Upper lobe of right lung (tissue), 1 donor: ENCODE measurements around the gene SRPX2. TPM values are rescaled to one million over a fixed set of nuclear protein-coding genes. Genes with fewer than 3 reads are reported as not detected.

Experiments
- ATAC-seq: fragments of 200-7000 bp; cut with Tn5 transposase; one replicate; pipeline ENCODE4 v1.9.1; 2020; ENCODE audit warnings: mild to moderate bottlenecking, moderate library complexity
- DNase-seq: peaks from one replicate; pipeline ENCODE4 v3.0.0-alpha.2; 2020
- H3K27ac ChIP-seq: fragments of 200-600 bp; one replicate; pipeline ENCODE4 v1.8.0; 2022
- H3K27me3 ChIP-seq: fragments of 200-600 bp; one replicate; pipeline ENCODE4 v1.8.0; 2022; ENCODE audit warnings: mild to moderate bottlenecking
- H3K36me3 ChIP-seq: fragments of 200-600 bp; one replicate; pipeline ENCODE4 v1.8.0; 2022
- H3K4me1 ChIP-seq: fragments of 200-600 bp; one replicate; pipeline ENCODE4 v1.8.0; 2022
- H3K4me3 ChIP-seq: fragments of 200-600 bp; one replicate; pipeline ENCODE4 v1.8.0; 2022; ENCODE audit warnings: mild to moderate bottlenecking
- H3K9me3 ChIP-seq: fragments of 200-600 bp; one replicate; pipeline ENCODE4 v1.8.0; 2022
- CTCF ChIP-seq: fragments of 200-600 bp; IDR thresholded peaks from one replicate; pipeline ENCODE4 v1.8.0; 2022; ENCODE audit warnings: antibody characterized with exemption
- intact Hi-C: fragments of 100-400 bp; cut with DNase I; formaldehyde crosslinking; loops from one replicate; pipeline ENCODE4 v1.11.0; 2022
- total RNA-seq: library from RNA; stranded (reverse); fragmentation: NEBNext Ultra II Directional; extraction: Animal tissue kit (Norgen Biotek cat#: 25700); gene quantifications from one replicate; pipeline ENCODE4 v1.2.1, GENCODE V29; 2021
- donor health status: DM: no; HTN: yes; CAD: no; lungs with severe emphysema.

SRPX2 gene
- total RNA-seq, 1 donor from 2014 or later, result 39.1 TPM

- H3K4me1 ChIP-seq, result peaks cover 8% of the 10 kb centered on the region
- H3K27me3 ChIP-seq, result no peaks in the 10 kb centered on the region
- no peak overlapping the region for H3K4me3 ChIP-seq
- DNase-seq (no peak), ATAC-seq (peak; percentile 29)
- H3K36me3 ChIP-seq, result no peaks in the 10 kb centered on the region
- intact Hi-C loops, result no loop called here
- no peak for TF ChIP-seq CTCF
- H3K9me3 ChIP-seq, result no peaks in the 10 kb centered on the region
- H3K27ac ChIP-seq, result no peak overlapping the region
These were observed 3.1 kb downstream of the SRPX2 start for GRCh38 chrX:100647095-100647494.

GRCh38 chrX:100647739-100648138, 3.7 kb downstream of the SRPX2 start:
- H3K27me3 ChIP-seq, result no peaks in the 10 kb centered on the region
- H3K9me3 ChIP-seq, result no peaks in the 10 kb centered on the region
- intact Hi-C loops, result no loop called here
- no peak for TF ChIP-seq CTCF
- no peak overlapping the region for H3K4me3 ChIP-seq
- DNase-seq (no peak), ATAC-seq (no peak)
- H3K36me3 ChIP-seq, result no peaks in the 10 kb centered on the region
- peak overlapping the region; percentile 80 for H3K27ac ChIP-seq
- H3K4me1 ChIP-seq, result peaks cover 8% of the 10 kb centered on the region

- intact Hi-C loops, result no loop called here
- no peak for ATAC-seq
These were observed 4.7 kb downstream of the SRPX2 start for GRCh38 chrX:100648458-100649417.

GRCh38 chrX:100649550-100650356, 5.8 kb downstream of the SRPX2 start:
- Histone ChIP-seq H3K4me3 (no peak overlapping the region), H3K9me3 (no peaks in the 10 kb centered on the region), H3K4me1 (peaks cover 8% of the 10 kb centered on the region), H3K36me3 (no peaks in the 10 kb centered on the region), H3K27me3 (no peaks in the 10 kb centered on the region), H3K27ac (peak overlapping the region; percentile 80)
- TF ChIP-seq CTCF, result no peak
- ATAC-seq (peak; percentile 80), DNase-seq (peak; percentile 59)
- intact Hi-C loops, result no loop called here

More at GRCh38 chrX:100648458-100649417, 4.7 kb downstream of the SRPX2 start:
- Histone ChIP-seq H3K9me3 (no peaks in the 10 kb centered on the region), H3K27me3 (no peaks in the 10 kb centered on the region), H3K27ac (peak overlapping the region; percentile 80), H3K4me3 (no peak overlapping the region), H3K36me3 (no peaks in the 10 kb centered on the region), H3K4me1 (peaks cover 8% of the 10 kb centered on the region)
- no peak for DNase-seq
- TF ChIP-seq CTCF, result no peak

GRCh38 chrX:100650841-100651240, 6.8 kb downstream of the SRPX2 start:
- Histone ChIP-seq H3K36me3 (no peaks in the 10 kb centered on the region), H3K27me3 (no peaks in the 10 kb centered on the region), H3K4me1 (peaks cover 8% of the 10 kb centered on the region), H3K9me3 (no peaks in the 10 kb centered on the region), H3K4me3 (no peak overlapping the region), H3K27ac (peak overlapping the region; percentile 80)
- TF ChIP-seq CTCF, result no peak
- DNase-seq, result no peak
- intact Hi-C loops, result no loop called here
- ATAC-seq, result no peak
